ENCODE results near the gene MDP1.

- TF ChIP-seq CTCF (IDR thresholded peaks at IDR 0.05 in 8 of 11, conservative IDR thresholded peaks at IDR 0.05 in 3 of 11) (no peak), POLR2AphosphoS5 (IDR thresholded peaks at IDR 0.05) (no peak), POLR2A (IDR thresholded peaks at IDR 0.05) (no peak)
Observed at GRCh38 chr14:24237463-24237955, 21.6 kb upstream of the MDP1 start.

All from spleen (tissue), 7 donors.